IPS-18a (cell line): ENCODE results near the gene PNMA8C.

Source experiments
- H3K27ac ChIP-seq: one replicate; pipeline ENCODE4 v1.5.1; 2013; ENCODE audit warnings: low read length
- H3K27me3 ChIP-seq: one replicate; pipeline ENCODE4 v1.6.1; 2013; ENCODE audit warnings: mild to moderate bottlenecking, low read length; ENCODE audit not compliant: control insufficient read depth, insufficient read depth
- H3K36me3 ChIP-seq: one replicate; pipeline ENCODE4 v1.6.1; 2013; ENCODE audit warnings: low read depth, low read length; ENCODE audit not compliant: control insufficient read depth
- H3K4me1 ChIP-seq: one replicate; pipeline ENCODE4 v1.6.1; 2013; ENCODE audit warnings: low read depth, low read length; ENCODE audit not compliant: control insufficient read depth
- H3K4me3 ChIP-seq: one replicate; pipeline ENCODE4 v1.5.1; 2013; ENCODE audit warnings: low read length
- H3K9ac ChIP-seq: one replicate; pipeline ENCODE4 v1.6.1; 2013; ENCODE audit warnings: mild to moderate bottlenecking, low read length, moderate library complexity
- H3K9me3 ChIP-seq: one replicate; pipeline ENCODE4 v1.6.1; 2013; ENCODE audit warnings: low read depth, low read length; ENCODE audit not compliant: control insufficient read depth

PNMA8C gene

GRCh38 chr19:46428239-46429135 lies at the start of gene PNMA8C:
TSS of gene PNMA8C (minus strand) at chr19:46428936. CDS start at chr19:46428359, 577 bp downstream.
- Histone ChIP-seq H3K9ac (no peak within 1 kb of the TSS), H3K4me3 (peak within 1 kb of the TSS; percentile 47), H3K36me3 (no peaks in the 10 kb centered on the region), H3K27me3 (peaks cover 23% of the 10 kb centered on the region), H3K4me1 (no peaks in the 10 kb centered on the region), H3K27ac (no peak within 1 kb of the TSS), H3K9me3 (no peaks in the 10 kb centered on the region)

DNA sequence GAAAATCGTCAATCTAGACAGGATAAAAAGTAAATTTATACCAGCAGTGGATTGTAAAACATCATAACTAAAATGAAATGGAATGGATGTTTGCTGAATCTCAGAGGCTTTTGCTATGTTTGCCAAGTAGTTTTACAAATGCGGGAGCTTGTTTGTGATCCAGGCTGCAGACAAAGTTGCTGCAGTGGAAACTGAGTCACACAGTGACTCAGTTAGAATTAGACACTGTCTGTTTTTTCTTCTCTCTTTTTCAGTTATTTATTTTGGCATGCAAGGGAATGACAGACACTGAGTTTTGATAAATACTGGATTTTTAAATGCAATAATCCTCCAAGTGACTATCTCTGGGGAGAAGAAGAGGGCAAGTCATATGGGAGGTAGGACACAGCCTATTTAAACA lies 47.2 kb upstream of the PNMA8C start:
- no peak overlapping the region for H3K27ac ChIP-seq
- no peak overlapping the region for H3K9ac ChIP-seq
- H3K4me3 ChIP-seq: no peak overlapping the region
- no peaks in the 10 kb centered on the region for H3K36me3 ChIP-seq
- peaks cover 11% of the 10 kb centered on the region for H3K4me1 ChIP-seq
- no peaks in the 10 kb centered on the region for H3K9me3 ChIP-seq
- H3K27me3 ChIP-seq: peaks cover 7% of the 10 kb centered on the region

DNA sequence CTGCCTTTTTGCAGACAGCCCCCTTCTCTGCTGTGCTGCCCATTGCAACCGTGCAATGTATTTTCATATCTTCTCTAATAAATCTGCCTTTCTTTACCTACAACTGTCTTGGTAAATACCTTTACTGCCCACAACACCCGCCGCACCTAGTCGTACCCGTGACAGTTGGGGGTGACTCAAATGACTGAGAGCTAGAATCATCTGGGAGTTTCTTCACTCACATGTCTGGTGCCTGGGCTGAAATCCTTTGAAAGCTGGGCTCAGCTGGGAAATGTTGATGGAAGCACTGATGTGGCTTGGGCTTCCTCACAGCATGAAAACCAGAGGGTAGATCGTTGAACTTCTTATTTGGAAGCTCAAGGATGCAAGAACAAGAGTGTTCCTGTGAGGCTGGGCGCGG lies 45.5 kb upstream of the PNMA8C start:
- no peak overlapping the region for H3K27ac ChIP-seq
- no peak overlapping the region for H3K9ac ChIP-seq
- no peaks in the 10 kb centered on the region for H3K9me3 ChIP-seq
- peaks cover 10% of the 10 kb centered on the region for H3K4me1 ChIP-seq
- H3K27me3 ChIP-seq: peaks cover 7% of the 10 kb centered on the region
- H3K4me3 ChIP-seq: no peak overlapping the region
- H3K36me3 ChIP-seq: no peaks in the 10 kb centered on the region

GRCh38 chr19:46472592-46472991 lies 43.9 kb upstream of the PNMA8C start:
- Histone ChIP-seq H3K27ac (no peak overlapping the region), H3K4me1 (peaks cover 10% of the 10 kb centered on the region), H3K4me3 (no peak overlapping the region), H3K9me3 (no peaks in the 10 kb centered on the region), H3K9ac (no peak overlapping the region), H3K27me3 (peaks cover 7% of the 10 kb centered on the region), H3K36me3 (peaks cover 4% of the 10 kb centered on the region)

- peaks cover 10% of the 10 kb centered on the region for H3K4me1 ChIP-seq
- H3K4me3 ChIP-seq: peak overlapping the region; percentile 63
- H3K27me3 ChIP-seq: peaks cover 7% of the 10 kb centered on the region
- no peak overlapping the region for H3K27ac ChIP-seq
- no peak overlapping the region for H3K9ac ChIP-seq
- no peaks in the 10 kb centered on the region for H3K9me3 ChIP-seq
- peaks cover 6% of the 10 kb centered on the region for H3K36me3 ChIP-seq
Observed at GRCh38 chr19:46471811-46472543, 43.2 kb upstream of the PNMA8C start.

DNA sequence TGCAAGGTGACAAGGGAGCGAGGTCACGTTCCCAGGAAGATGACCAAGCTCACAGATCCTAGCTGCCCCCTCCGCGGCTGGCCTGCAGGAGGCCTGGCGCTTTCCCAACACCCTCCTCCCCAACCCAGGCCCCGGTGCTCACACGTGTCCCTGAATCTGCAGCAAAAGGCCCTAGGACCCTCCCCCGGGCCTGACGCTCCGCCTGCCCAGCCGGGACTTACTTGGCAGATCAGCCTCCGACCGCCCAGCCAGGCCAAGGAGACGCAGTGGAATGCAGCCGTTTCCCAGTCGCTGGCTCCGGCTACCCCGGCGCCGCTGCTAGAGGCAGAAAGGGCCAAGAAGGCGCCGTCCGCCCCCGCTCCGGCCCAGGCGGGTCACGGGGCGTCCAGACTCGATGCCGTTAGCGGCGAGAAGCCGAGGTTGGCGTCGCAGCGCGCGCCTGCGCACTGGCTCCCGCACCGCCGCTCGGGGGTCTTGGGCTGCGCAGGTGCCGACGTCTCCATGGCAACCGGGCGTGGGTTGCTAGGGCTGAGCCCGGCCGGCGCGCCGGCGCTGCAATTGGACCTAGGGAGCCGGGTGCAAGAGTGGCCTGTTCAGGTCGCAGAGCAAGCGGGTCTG lies 42.5 kb upstream of the PNMA8C start, which contains the start of gene PNMA8A:
Gene PNMA8A (minus strand): TSS at position 448 of the 618 bp plus-strand sequence. CDS start 528 bp downstream, outside the sequence.
- Histone ChIP-seq H3K36me3 (peaks cover 6% of the 10 kb centered on the region), H3K4me1 (peaks cover 10% of the 10 kb centered on the region), H3K9me3 (no peaks in the 10 kb centered on the region), H3K4me3 (peak within 1 kb of the TSS; percentile 63), H3K9ac (peak within 1 kb of the TSS; percentile 57), H3K27ac (no peak within 1 kb of the TSS), H3K27me3 (peaks cover 7% of the 10 kb centered on the region)

GRCh38 chr19:46470376-46470775 lies 41.6 kb upstream of the PNMA8C start:
- H3K27ac ChIP-seq: no peak overlapping the region
- peak overlapping the region; percentile 63 for H3K4me3 ChIP-seq
- peaks cover 7% of the 10 kb centered on the region for H3K27me3 ChIP-seq
- H3K4me1 ChIP-seq: peaks cover 10% of the 10 kb centered on the region
- no peak overlapping the region for H3K9ac ChIP-seq
- H3K9me3 ChIP-seq: no peaks in the 10 kb centered on the region
- peaks cover 6% of the 10 kb centered on the region for H3K36me3 ChIP-seq

DNA sequence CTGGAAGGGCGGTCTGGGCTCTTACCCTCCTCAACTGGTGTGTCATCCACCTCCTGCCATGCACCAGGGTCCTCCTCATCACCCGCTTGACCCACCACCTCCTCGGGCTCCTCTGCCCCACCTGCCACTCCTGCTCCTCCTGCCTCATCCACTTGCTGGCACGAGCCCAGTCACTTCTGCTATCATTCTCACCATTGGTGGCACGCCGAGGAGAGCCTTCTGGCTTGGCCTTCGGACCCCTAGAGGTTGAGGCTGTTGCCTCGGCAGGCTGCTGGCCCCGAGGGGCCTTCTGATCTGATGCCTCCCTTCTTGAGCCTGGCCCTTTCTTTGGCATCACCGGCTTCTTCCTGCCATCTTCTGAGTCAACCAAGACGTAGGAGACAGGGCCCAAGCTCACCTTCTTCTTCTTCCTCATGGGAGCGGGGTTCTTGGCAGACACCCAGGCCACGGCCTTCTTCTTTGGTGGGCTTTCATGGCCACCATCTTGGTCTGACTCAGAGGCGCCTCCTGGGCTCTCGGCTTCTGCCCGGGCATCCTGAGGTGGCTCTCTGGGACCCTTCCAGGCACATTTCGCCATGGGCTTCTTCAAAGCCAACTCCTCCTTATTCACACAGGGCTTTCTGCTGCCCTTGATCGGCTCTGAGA lies 40.9 kb upstream of the PNMA8C start:
- H3K27me3 ChIP-seq: peaks cover 7% of the 10 kb centered on the region
- peaks cover 6% of the 10 kb centered on the region for H3K36me3 ChIP-seq
- H3K9me3 ChIP-seq: no peaks in the 10 kb centered on the region
- no peak overlapping the region for H3K27ac ChIP-seq
- no peak overlapping the region for H3K9ac ChIP-seq
- H3K4me1 ChIP-seq: peaks cover 10% of the 10 kb centered on the region
- H3K4me3 ChIP-seq: no peak overlapping the region

GRCh38 chr19:46466536-46467196 lies 37.9 kb upstream of the PNMA8C start:
- Histone ChIP-seq H3K27me3 (peaks cover 1% of the 10 kb centered on the region), H3K36me3 (peaks cover 6% of the 10 kb centered on the region), H3K4me3 (no peak overlapping the region), H3K4me1 (peaks cover 6% of the 10 kb centered on the region), H3K9ac (no peak overlapping the region), H3K27ac (no peak overlapping the region), H3K9me3 (no peaks in the 10 kb centered on the region)

- Histone ChIP-seq H3K4me3 (no peak overlapping the region), H3K4me1 (no peaks in the 10 kb centered on the region), H3K9ac (no peak overlapping the region), H3K9me3 (no peaks in the 10 kb centered on the region), H3K36me3 (peaks cover 6% of the 10 kb centered on the region), H3K27ac (no peak overlapping the region), H3K27me3 (no peaks in the 10 kb centered on the region)
Observed at GRCh38 chr19:46463516-46463915, 34.8 kb upstream of the PNMA8C start.
